HepG2 (cell line): ENCODE measurements around the gene NFX1. TPM values are rescaled to one million over a fixed set of nuclear protein-coding genes. Genes with fewer than 3 reads are reported as not detected.

Source experiments
- ARID2 ChIP-seq: sonication (generic); formaldehyde crosslinking; IDR thresholded peaks from 2 replicates; pipeline ENCODE4 v1.8.1; 2022; ENCODE audit warnings: mild to moderate bottlenecking, missing genetic modification reagents, borderline replicate concordance
- BHLHE40 ChIP-seq: IDR thresholded peaks from 2 replicates; pipeline ENCODE4 v1.6.1; 2011; ENCODE audit warnings: low read length, improper control_type of control experiment
- MTA1 ChIP-seq: sonication (generic); formaldehyde crosslinking; IDR thresholded peaks from 2 replicates; pipeline ENCODE4 v1.4.0; 2020; ENCODE audit warnings: missing genetic modification reagents, mild to moderate bottlenecking, borderline replicate concordance
- TOPORS ChIP-seq: sonication (generic); formaldehyde crosslinking; IDR thresholded peaks from 2 replicates; pipeline ENCODE4 v1.8.0; 2023; ENCODE audit warnings: mild to moderate bottlenecking, missing genetic modification reagents
- ZKSCAN1 ChIP-seq: fragments of 150-350 bp; IDR thresholded peaks from 2 replicates; pipeline ENCODE4 v1.6.1; 2014; ENCODE audit warnings: low read length
- ZNF33B ChIP-seq: sonication (generic); formaldehyde crosslinking; IDR thresholded peaks from 2 replicates; pipeline ENCODE4 v1.5.1; 2020; ENCODE audit warnings: mild to moderate bottlenecking, missing genetic modification reagents
- ZNF550 ChIP-seq: sonication (generic); formaldehyde crosslinking; IDR thresholded peaks from 2 replicates; pipeline ENCODE4 v1.4.0; 2020; ENCODE audit warnings: mild to moderate bottlenecking, missing genetic modification reagents, borderline replicate concordance
- ZNF761 ChIP-seq: sonication (generic); formaldehyde crosslinking; conservative IDR thresholded peaks from 2 replicates; pipeline ENCODE4 v1.4.0; 2020; ENCODE audit warnings: mild to moderate bottlenecking, missing genetic modification reagents
- polyA plus RNA-seq, 8 experiments: library from polyadenylated mRNA; depleted of rRNA in 3 of 8; stranded (reverse) in 7 of 8; unstranded in 1 of 8; fragments of >200 nt; fragmentation: Illumina TruSeq in 4 of 8; extraction: Trizol in 4 of 8; gene quantifications; 2 replicates each; pipeline versions ENCODE4 v1.2.1 to v1.2.3, GENCODE V29; 2011 to 2016; ENCODE audit warnings: low read depth in 4 of 8, missing spikeins in 1 of 8, mixed read lengths in 1 of 8; ENCODE audit not compliant: insufficient read depth in 1 of 8
- total RNA-seq, 5 experiments: library from RNA; depleted of rRNA; stranded (reverse); fragments of >200 nt; fragmentation: Illumina TruSeq; extraction: Trizol; gene quantifications; 2 replicates each; pipeline ENCODE4 v1.2.3, GENCODE V29; 2016; ENCODE audit warnings: low read depth in 1 of 5
- TF ChIP-seq, protein P1 (sequence below): sonication (generic); formaldehyde crosslinking; IDR thresholded peaks from one replicate; pipeline ENCODE4 v1.5.1; 2020; ENCODE audit warnings: mild to moderate bottlenecking, missing genetic modification reagents; ENCODE audit errors: not compliant biosample characterization
- TF ChIP-seq, protein P2 (sequence below): sonication (generic); formaldehyde crosslinking; IDR thresholded peaks from 2 replicates; pipeline ENCODE4 v1.5.0; 2020; ENCODE audit warnings: mild to moderate bottlenecking, missing genetic modification reagents

NFX1 gene
- total and polyA plus RNA-seq, 2 of the 13 experiments (the other 11 are each of a cell fraction or from before 2014, with no cell fraction given): 23.9 to 27.5 TPM

DNA sequence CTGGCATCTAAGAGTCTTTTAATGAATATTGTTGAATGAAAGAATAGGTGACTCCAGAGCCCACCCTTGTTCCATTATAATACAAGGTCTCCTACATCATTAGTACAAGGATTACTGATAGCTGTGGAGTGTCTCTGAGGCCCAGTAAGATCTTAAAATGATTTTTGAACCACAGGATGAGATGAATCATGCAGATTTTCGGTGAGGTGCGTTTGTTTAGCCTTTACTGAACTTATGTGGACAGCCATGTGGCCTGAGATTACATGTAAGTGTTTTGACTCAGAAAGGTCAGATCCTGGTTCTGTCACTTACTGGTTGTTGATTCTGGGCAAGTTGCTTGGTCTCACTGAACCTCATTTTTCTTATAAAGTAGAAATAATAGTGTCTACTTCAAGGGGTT is 21.6 kb downstream of the NFX1 start (continued):
- TF ChIP-seq, protein P1, sequence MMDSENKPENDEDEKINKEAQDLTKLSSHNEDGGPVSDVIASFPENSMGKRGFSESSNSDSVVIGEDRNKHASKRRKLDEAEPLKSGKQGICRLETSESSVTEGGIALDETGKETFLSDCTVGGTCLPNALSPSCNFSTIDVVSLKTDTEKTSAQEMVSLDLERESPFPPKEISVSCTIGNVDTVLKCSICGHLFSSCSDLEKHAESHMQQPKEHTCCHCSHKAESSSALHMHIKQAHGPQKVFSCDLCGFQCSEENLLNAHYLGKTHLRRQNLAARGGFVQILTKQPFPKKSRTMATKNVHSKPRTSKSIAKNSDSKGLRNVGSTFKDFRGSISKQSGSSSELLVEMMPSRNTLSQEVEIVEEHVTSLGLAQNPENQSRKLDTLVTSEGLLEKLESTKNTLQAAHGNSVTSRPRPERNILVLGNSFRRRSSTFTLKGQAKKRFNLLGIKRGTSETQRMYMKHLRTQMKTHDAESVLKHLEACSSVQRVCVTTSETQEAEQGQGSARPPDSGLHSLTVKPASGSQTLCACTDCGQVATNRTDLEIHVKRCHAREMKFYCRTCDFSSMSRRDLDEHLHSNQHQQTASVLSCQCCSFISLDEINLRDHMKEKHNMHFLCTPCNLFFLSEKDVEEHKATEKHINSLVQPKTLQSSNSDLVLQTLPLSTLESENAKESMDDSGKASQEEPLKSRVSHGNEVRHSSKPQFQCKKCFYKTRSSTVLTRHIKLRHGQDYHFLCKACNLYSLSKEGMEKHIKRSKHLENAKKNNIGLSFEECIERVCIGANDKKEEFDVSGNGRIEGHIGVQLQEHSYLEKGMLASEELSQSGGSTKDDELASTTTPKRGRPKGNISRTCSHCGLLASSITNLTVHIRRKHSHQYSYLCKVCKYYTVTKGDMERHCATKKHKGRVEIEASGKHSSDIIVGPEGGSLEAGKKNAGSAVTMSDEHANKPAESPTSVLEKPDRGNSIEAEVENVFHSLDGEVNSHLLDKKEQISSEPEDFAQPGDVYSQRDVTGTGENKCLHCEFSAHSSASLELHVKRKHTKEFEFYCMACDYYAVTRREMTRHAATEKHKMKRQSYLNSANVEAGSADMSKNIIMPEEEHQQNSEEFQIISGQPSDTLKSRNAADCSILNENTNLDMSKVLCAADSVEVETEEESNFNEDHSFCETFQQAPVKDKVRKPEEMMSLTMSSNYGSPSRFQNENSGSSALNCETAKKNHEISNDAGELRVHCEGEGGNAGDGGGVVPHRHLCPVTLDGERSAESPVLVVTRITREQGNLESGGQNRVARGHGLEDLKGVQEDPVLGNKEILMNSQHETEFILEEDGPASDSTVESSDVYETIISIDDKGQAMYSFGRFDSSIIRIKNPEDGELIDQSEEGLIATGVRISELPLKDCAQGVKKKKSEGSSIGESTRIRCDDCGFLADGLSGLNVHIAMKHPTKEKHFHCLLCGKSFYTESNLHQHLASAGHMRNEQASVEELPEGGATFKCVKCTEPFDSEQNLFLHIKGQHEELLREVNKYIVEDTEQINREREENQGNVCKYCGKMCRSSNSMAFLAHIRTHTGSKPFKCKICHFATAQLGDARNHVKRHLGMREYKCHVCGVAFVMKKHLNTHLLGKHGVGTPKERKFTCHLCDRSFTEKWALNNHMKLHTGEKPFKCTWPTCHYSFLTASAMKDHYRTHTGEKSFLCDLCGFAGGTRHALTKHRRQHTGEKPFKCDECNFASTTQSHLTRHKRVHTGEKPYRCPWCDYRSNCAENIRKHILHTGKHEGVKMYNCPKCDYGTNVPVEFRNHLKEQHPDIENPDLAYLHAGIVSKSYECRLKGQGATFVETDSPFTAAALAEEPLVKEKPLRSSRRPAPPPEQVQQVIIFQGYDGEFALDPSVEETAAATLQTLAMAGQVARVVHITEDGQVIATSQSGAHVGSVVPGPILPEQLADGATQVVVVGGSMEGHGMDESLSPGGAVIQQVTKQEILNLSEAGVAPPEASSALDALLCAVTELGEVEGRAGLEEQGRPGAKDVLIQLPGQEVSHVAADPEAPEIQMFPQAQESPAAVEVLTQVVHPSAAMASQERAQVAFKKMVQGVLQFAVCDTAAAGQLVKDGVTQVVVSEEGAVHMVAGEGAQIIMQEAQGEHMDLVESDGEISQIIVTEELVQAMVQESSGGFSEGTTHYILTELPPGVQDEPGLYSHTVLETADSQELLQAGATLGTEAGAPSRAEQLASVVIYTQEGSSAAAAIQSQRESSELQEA (CRISPR knock-in tag): no peak
- TF ChIP-seq ZKSCAN1: no peak
- no peak for TF ChIP-seq MTA1 (CRISPR knock-in tag)
- TF ChIP-seq ARID2 (CRISPR knock-in tag): no peak
- TF ChIP-seq, protein P2, sequence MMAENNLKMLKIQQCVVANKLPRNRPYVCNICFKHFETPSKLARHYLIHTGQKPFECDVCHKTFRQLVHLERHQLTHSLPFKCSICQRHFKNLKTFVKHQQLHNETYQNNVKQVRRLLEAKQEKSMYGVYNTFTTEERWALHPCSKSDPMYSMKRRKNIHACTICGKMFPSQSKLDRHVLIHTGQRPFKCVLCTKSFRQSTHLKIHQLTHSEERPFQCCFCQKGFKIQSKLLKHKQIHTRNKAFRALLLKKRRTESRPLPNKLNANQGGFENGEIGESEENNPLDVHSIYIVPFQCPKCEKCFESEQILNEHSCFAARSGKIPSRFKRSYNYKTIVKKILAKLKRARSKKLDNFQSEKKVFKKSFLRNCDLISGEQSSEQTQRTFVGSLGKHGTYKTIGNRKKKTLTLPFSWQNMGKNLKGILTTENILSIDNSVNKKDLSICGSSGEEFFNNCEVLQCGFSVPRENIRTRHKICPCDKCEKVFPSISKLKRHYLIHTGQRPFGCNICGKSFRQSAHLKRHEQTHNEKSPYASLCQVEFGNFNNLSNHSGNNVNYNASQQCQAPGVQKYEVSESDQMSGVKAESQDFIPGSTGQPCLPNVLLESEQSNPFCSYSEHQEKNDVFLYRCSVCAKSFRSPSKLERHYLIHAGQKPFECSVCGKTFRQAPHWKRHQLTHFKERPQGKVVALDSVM (CRISPR knock-in tag): no peak
- no peak for TF ChIP-seq BHLHE40
- TF ChIP-seq TOPORS: no peak
- TF ChIP-seq ZNF550: no peak
- TF ChIP-seq ZNF761 (CRISPR knock-in tag): no peak
- no peak for TF ChIP-seq ZNF33B
